ENCODE data around the gene PLD1.

PLD1 gene

GRCh38 chr3:171824824-171825221 lies 14.5 kb upstream of the PLD1 start:
- Histone ChIP-seq H2BK12ac (ENCODE audit: low read length) (no peak overlapping the region), H3K23ac (ENCODE audit: low read length) (no peak overlapping the region), H3K4me1 (ENCODE audit: control insufficient read depth in 1 of 2, insufficient read depth in 2 of 2, low read length in 2 of 2) (no peaks in the 10 kb centered on the region), H3K18ac (ENCODE audit: low read length) (no peak overlapping the region), H2BK120ac (ENCODE audit: insufficient read depth, low read length, poor library complexity) (no peak overlapping the region), H3K27ac (ENCODE audit: low read depth, low read length) (no peak overlapping the region), H2AFZ (ENCODE audit: insufficient read depth, low read length, poor library complexity) (no peak overlapping the region), H4K8ac (ENCODE audit: low read depth, low read length) (no peak overlapping the region), H3K27me3 (ENCODE audit: insufficient read depth, low read length) (no peaks in the 10 kb centered on the region), H2BK5ac (ENCODE audit: low read depth, low read length, poor library complexity) (no peak overlapping the region), H3K4me3 (ENCODE audit: low read depth, low read length) (no peak overlapping the region), H3K4me2 (ENCODE audit: low read length) (no peak overlapping the region), H4K91ac (ENCODE audit: low read depth, low read length) (no peak overlapping the region), H3K9ac (ENCODE audit: low read length) (no peak overlapping the region), H3K79me1 (ENCODE audit: low read length) (no peaks in the 10 kb centered on the region), H2AK5ac (ENCODE audit: low read length) (no peak overlapping the region), H3K36me3 (ENCODE audit: control insufficient read depth in 1 of 2, insufficient read depth in 2 of 2, low read length in 2 of 2) (no peaks in the 10 kb centered on the region), H3K14ac (ENCODE audit: low read length) (no peak overlapping the region), H4K12ac (ENCODE audit: low read depth, low read length) (no peak overlapping the region), H3K79me2 (ENCODE audit: control insufficient read depth, insufficient read depth, low read length, poor library complexity) (no peaks in the 10 kb centered on the region), H3K9me3 (ENCODE audit: insufficient read depth, low read depth, low read length) (no peaks in the 10 kb centered on the region), H3K4ac (ENCODE audit: low read depth, low read length) (no peak overlapping the region)
- WGBS (ENCODE audit: extremely low coverage, insufficient coverage, insufficient read length), result no CpG with 5 or more reads among the region's 7 CpGs
- DNase-seq, result no peak

GRCh38 chr3:171824116-171824515 lies 13.8 kb upstream of the PLD1 start:
- no peak overlapping the region for H4K8ac ChIP-seq (ENCODE audit: low read depth, low read length)
- H3K18ac ChIP-seq (ENCODE audit: low read length), result no peak overlapping the region
- peak in 1 of 2 donors; percentile 8 for DNase-seq
- H4K91ac ChIP-seq (ENCODE audit: low read depth, low read length), result no peak overlapping the region
- H3K4me2 ChIP-seq (ENCODE audit: low read length), result no peak overlapping the region
- no peak overlapping the region for H2AK5ac ChIP-seq (ENCODE audit: low read length)
- H3K79me1 ChIP-seq (ENCODE audit: low read length), result no peaks in the 10 kb centered on the region
- no peak overlapping the region for H3K23ac ChIP-seq (ENCODE audit: low read length)
- no peaks in the 10 kb centered on the region for H3K36me3 ChIP-seq (ENCODE audit: control insufficient read depth in 1 of 2, insufficient read depth in 2 of 2, low read length in 2 of 2)
- no peak overlapping the region for H3K4ac ChIP-seq (ENCODE audit: low read depth, low read length)
- no peak overlapping the region for H3K9ac ChIP-seq (ENCODE audit: low read length)
- H2BK5ac ChIP-seq (ENCODE audit: low read depth, low read length, poor library complexity), result no peak overlapping the region
- no CpG with 5 or more reads among the region's 6 CpGs for WGBS (ENCODE audit: extremely low coverage, insufficient coverage, insufficient read length)
- H2BK12ac ChIP-seq (ENCODE audit: low read length), result no peak overlapping the region
- no peaks in the 10 kb centered on the region for H3K9me3 ChIP-seq (ENCODE audit: insufficient read depth, low read depth, low read length)
- H4K12ac ChIP-seq (ENCODE audit: low read depth, low read length), result no peak overlapping the region
- H3K4me1 ChIP-seq (ENCODE audit: control insufficient read depth in 1 of 2, insufficient read depth in 2 of 2, low read length in 2 of 2), result no peaks in the 10 kb centered on the region
- H3K4me3 ChIP-seq (ENCODE audit: low read depth, low read length), result no peak overlapping the region
- no peak overlapping the region for H3K27ac ChIP-seq (ENCODE audit: low read depth, low read length)
- H2BK120ac ChIP-seq (ENCODE audit: insufficient read depth, low read length, poor library complexity), result no peak overlapping the region
- no peak overlapping the region for H2AFZ ChIP-seq (ENCODE audit: insufficient read depth, low read length, poor library complexity)
- H3K27me3 ChIP-seq (ENCODE audit: insufficient read depth, low read length), result no peaks in the 10 kb centered on the region
- H3K79me2 ChIP-seq (ENCODE audit: control insufficient read depth, insufficient read depth, low read length, poor library complexity), result no peaks in the 10 kb centered on the region
- no peak overlapping the region for H3K14ac ChIP-seq (ENCODE audit: low read length)

GRCh38 chr3:171822431-171823106 lies 12.3 kb upstream of the PLD1 start:
- Histone ChIP-seq H2BK5ac (ENCODE audit: low read depth, low read length, poor library complexity) (no peak overlapping the region), H3K4ac (ENCODE audit: low read depth, low read length) (no peak overlapping the region)

GRCh38 chr3:171821778-171822358 lies 11.6 kb upstream of the PLD1 start:
- no peak overlapping the region for H3K14ac ChIP-seq (ENCODE audit: low read length)
- DNase-seq, result no peak
- no peaks in the 10 kb centered on the region for H3K36me3 ChIP-seq (ENCODE audit: control insufficient read depth in 1 of 2, insufficient read depth in 2 of 2, low read length in 2 of 2)
- H3K27ac ChIP-seq (ENCODE audit: low read depth, low read length), result no peak overlapping the region
- H3K79me1 ChIP-seq (ENCODE audit: low read length), result no peaks in the 10 kb centered on the region
- H3K9me3 ChIP-seq (ENCODE audit: insufficient read depth, low read depth, low read length), result no peaks in the 10 kb centered on the region
- no peak overlapping the region for H3K9ac ChIP-seq (ENCODE audit: low read length)
- H3K79me2 ChIP-seq (ENCODE audit: control insufficient read depth, insufficient read depth, low read length, poor library complexity), result no peaks in the 10 kb centered on the region
- no peak overlapping the region for H3K23ac ChIP-seq (ENCODE audit: low read length)
- no peak overlapping the region for H2BK120ac ChIP-seq (ENCODE audit: insufficient read depth, low read length, poor library complexity)
- no peaks in the 10 kb centered on the region for H3K27me3 ChIP-seq (ENCODE audit: insufficient read depth, low read length)
- no peak overlapping the region for H2BK12ac ChIP-seq (ENCODE audit: low read length)
- no peak overlapping the region for H3K4ac ChIP-seq (ENCODE audit: low read depth, low read length)
- H4K12ac ChIP-seq (ENCODE audit: low read depth, low read length), result no peak overlapping the region
- H2BK5ac ChIP-seq (ENCODE audit: low read depth, low read length, poor library complexity), result no peak overlapping the region
- no peak overlapping the region for H3K18ac ChIP-seq (ENCODE audit: low read length)
- no peak overlapping the region for H4K8ac ChIP-seq (ENCODE audit: low read depth, low read length)
- H3K4me1 ChIP-seq (ENCODE audit: control insufficient read depth in 1 of 2, insufficient read depth in 2 of 2, low read length in 2 of 2), result no peaks in the 10 kb centered on the region
- no CpG with 5 or more reads among the region's 2 CpGs for WGBS (ENCODE audit: extremely low coverage, insufficient coverage, insufficient read length)
- H3K4me3 ChIP-seq (ENCODE audit: low read depth, low read length), result no peak overlapping the region
- no peak overlapping the region for H4K91ac ChIP-seq (ENCODE audit: low read depth, low read length)
- H2AK5ac ChIP-seq (ENCODE audit: low read length), result no peak overlapping the region
- no peak overlapping the region for H3K4me2 ChIP-seq (ENCODE audit: low read length)
- H2AFZ ChIP-seq (ENCODE audit: insufficient read depth, low read length, poor library complexity), result no peak overlapping the region

More at GRCh38 chr3:171822431-171823106, 12.3 kb upstream of the PLD1 start:
- Histone ChIP-seq H3K79me1 (ENCODE audit: low read length) (no peaks in the 10 kb centered on the region), H4K12ac (ENCODE audit: low read depth, low read length) (no peak overlapping the region), H2BK120ac (ENCODE audit: insufficient read depth, low read length, poor library complexity) (no peak overlapping the region), H4K8ac (ENCODE audit: low read depth, low read length) (no peak overlapping the region), H3K4me3 (ENCODE audit: low read depth, low read length) (no peak overlapping the region), H3K18ac (ENCODE audit: low read length) (no peak overlapping the region), H3K23ac (ENCODE audit: low read length) (no peak overlapping the region), H2AK5ac (ENCODE audit: low read length) (no peak overlapping the region), H2BK12ac (ENCODE audit: low read length) (no peak overlapping the region), H3K14ac (ENCODE audit: low read length) (no peak overlapping the region), H3K9me3 (ENCODE audit: insufficient read depth, low read depth, low read length) (no peaks in the 10 kb centered on the region), H4K91ac (ENCODE audit: low read depth, low read length) (no peak overlapping the region), H3K4me2 (ENCODE audit: low read length) (no peak overlapping the region), H3K4me1 (ENCODE audit: control insufficient read depth in 1 of 2, insufficient read depth in 2 of 2, low read length in 2 of 2) (no peaks in the 10 kb centered on the region), H3K36me3 (ENCODE audit: control insufficient read depth in 1 of 2, insufficient read depth in 2 of 2, low read length in 2 of 2) (no peaks in the 10 kb centered on the region), H2AFZ (ENCODE audit: insufficient read depth, low read length, poor library complexity) (no peak overlapping the region), H3K27ac (ENCODE audit: low read depth, low read length) (no peak overlapping the region), H3K79me2 (ENCODE audit: control insufficient read depth, insufficient read depth, low read length, poor library complexity) (no peaks in the 10 kb centered on the region), H3K27me3 (ENCODE audit: insufficient read depth, low read length) (no peaks in the 10 kb centered on the region), H3K9ac (ENCODE audit: low read length) (no peak overlapping the region)
- no CpG with 5 or more reads among the region's 4 CpGs for WGBS (ENCODE audit: extremely low coverage, insufficient coverage, insufficient read length)
- no peak for DNase-seq
